MV-4-11 (cell line): ENCODE results near the gene TNKS1BP1.
A peak's percentile ranks its signal among the peaks of the same experiment; 100 is the strongest.
"Not testable (repeated sequence)": the region's sequence is repeated elsewhere in the genome, so short reads cannot be mapped to it uniquely, and the experiment has no call there.

ENCODE experiments used
- DNase-seq: peaks from one replicate; lab custom pipeline; 2025; lab: John Stamatoyannopoulos, UW

TNKS1BP1 gene

GRCh38 chr11:57353446-57353845 is 28.7 kb upstream of the TNKS1BP1 start:
- no peak for DNase-seq

- DNase-seq: no peak
Measured at GRCh38 chr11:57353036-57353435, 28.3 kb upstream of the TNKS1BP1 start.

GRCh38 chr11:57349491-57350274 is 24.9 kb upstream of the TNKS1BP1 start:
- no peak for DNase-seq

- DNase-seq: no peak
Measured at GRCh38 chr11:57348636-57349313, 24.0 kb upstream of the TNKS1BP1 start.

- DNase-seq: no peak
Measured at GRCh38 chr11:57348052-57348451, 23.3 kb upstream of the TNKS1BP1 start.

- DNase-seq: no peak
Measured at GRCh38 chr11:57347336-57347735, 22.6 kb upstream of the TNKS1BP1 start.

GRCh38 chr11:57345555-57346211 is 20.9 kb upstream of the TNKS1BP1 start:
- DNase-seq: peak; percentile 40

- DNase-seq: no peak
Measured at GRCh38 chr11:57344826-57345225, 20.1 kb upstream of the TNKS1BP1 start.

- peak; percentile 36 for DNase-seq
Measured at GRCh38 chr11:57343825-57344224, 19.1 kb upstream of the TNKS1BP1 start.

GRCh38 chr11:57342702-57343101 is 17.9 kb upstream of the TNKS1BP1 start:
- no peak for DNase-seq

- no peak for DNase-seq
Measured at GRCh38 chr11:57341250-57341808, 16.6 kb upstream of the TNKS1BP1 start.

GRCh38 chr11:57340039-57340615 is 15.4 kb upstream of the TNKS1BP1 start:
- DNase-seq: no peak

- DNase-seq: no peak
Measured at GRCh38 chr11:57339328-57339727, 14.6 kb upstream of the TNKS1BP1 start.

GRCh38 chr11:57338142-57338541 is 13.4 kb upstream of the TNKS1BP1 start, which contains the start of gene P2RX3:
P2RX3 (plus strand) TSS chr11:57338352; CDS start chr11:57338551, 199 bp downstream.
- no peak for DNase-seq

- not testable (repeated sequence) for DNase-seq
Measured at GRCh38 chr11:57336856-57337255, 12.1 kb upstream of the TNKS1BP1 start.

- no peak for DNase-seq
Measured at GRCh38 chr11:57336111-57336666, 11.4 kb upstream of the TNKS1BP1 start.

GRCh38 chr11:57335343-57336110 is 10.8 kb upstream of the TNKS1BP1 start, which contains the start of gene SSRP1:
SSRP1 (minus strand) TSS chr11:57335892; CDS start chr11:57335121, 771 bp downstream.
- peak; percentile 83 for DNase-seq

GRCh38 chr11:57335023-57335342 is 10.2 kb upstream of the TNKS1BP1 start:
- no peak for DNase-seq

- no peak for DNase-seq
Measured at GRCh38 chr11:57332694-57333440, 8.1 kb upstream of the TNKS1BP1 start.

- DNase-seq: no peak
Measured at GRCh38 chr11:57331720-57332119, 7.0 kb upstream of the TNKS1BP1 start.
